ENCODE data around the gene SELL. TPM values are rescaled to one million over a fixed set of nuclear protein-coding genes. Genes with fewer than 3 reads are reported as not detected.

SELL gene
- total RNA-seq, 1 experiment from 2014 or later = not detected

DNA sequence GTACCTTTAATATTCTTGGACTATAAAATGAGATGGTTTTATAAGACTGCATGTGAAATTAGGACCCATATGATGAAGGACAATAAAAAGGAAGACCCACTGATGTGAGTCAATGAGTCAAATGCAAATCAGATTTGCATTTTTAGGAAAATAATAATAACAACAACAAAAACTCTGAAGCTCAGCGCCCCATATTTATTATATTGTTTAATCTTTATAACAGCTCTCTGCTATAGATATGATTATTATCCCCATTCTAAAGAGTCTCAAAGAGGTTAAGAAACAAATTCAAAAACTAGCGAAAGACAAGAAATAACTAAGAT lies 850 bp upstream of the SELL start:
- intact Hi-C loops (cut with micrococcal nuclease; ENCODE audit: unreplicated experiment) = loop anchor here (1.0 to 2.0 kb wide), 4 partner anchors 97 to 245 kb away; no protein-coding TSS in a partner anchor
- TF ChIP-seq, protein P1, sequence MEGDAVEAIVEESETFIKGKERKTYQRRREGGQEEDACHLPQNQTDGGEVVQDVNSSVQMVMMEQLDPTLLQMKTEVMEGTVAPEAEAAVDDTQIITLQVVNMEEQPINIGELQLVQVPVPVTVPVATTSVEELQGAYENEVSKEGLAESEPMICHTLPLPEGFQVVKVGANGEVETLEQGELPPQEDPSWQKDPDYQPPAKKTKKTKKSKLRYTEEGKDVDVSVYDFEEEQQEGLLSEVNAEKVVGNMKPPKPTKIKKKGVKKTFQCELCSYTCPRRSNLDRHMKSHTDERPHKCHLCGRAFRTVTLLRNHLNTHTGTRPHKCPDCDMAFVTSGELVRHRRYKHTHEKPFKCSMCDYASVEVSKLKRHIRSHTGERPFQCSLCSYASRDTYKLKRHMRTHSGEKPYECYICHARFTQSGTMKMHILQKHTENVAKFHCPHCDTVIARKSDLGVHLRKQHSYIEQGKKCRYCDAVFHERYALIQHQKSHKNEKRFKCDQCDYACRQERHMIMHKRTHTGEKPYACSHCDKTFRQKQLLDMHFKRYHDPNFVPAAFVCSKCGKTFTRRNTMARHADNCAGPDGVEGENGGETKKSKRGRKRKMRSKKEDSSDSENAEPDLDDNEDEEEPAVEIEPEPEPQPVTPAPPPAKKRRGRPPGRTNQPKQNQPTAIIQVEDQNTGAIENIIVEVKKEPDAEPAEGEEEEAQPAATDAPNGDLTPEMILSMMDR (IDR thresholded peaks at IDR 0.05; ENCODE audit: insufficient read depth in 1 of 2, low read depth in 1 of 2, low read length in 1 of 2, severe bottlenecking in 1 of 2, unreplicated experiment in 1 of 2) = no peak
- DNase-seq = no peak
- no peaks in the 10 kb centered on the region; the same call in 1 of the 2 replicates for H3K9me3 ChIP-seq
- H3K36me3 Mint-ChIP-seq (ENCODE audit: insufficient read depth, unreplicated experiment) = no peaks in the 10 kb centered on the region
- BruUV-seq (replicated peaks) = no TSS peak
- no peak overlapping the region for H3K4me3 ChIP-seq (ENCODE audit: low read depth, low read length)
- no peaks in the 10 kb centered on the region for H3K9me3 Mint-ChIP-seq (ENCODE audit: unreplicated experiment)
- H3K27me3 ChIP-seq (replicated peaks; ENCODE audit: control insufficient read depth, insufficient read depth, low read length) = no peaks in the 10 kb centered on the region
- peaks cover 6% of the 10 kb centered on the region; the same call in 1 of the 2 replicates for H3K4me1 ChIP-seq
- H3K36me3 ChIP-seq (ENCODE audit: control insufficient read depth, insufficient read depth, low read length) = no peaks in the 10 kb centered on the region
- H3K27me3 Mint-ChIP-seq (ENCODE audit: insufficient read depth, unreplicated experiment) = peaks cover 4% of the 10 kb centered on the region
- H3K4me3 Mint-ChIP-seq (ENCODE audit: unreplicated experiment) = no peak overlapping the region
- peaks cover 7% of the 10 kb centered on the region for H3K4me1 Mint-ChIP-seq (ENCODE audit: low read depth, unreplicated experiment)
- ChIA-PET POLR2A (no interaction called here), CTCF (interaction anchor here (0.8 to 1.1 kb wide), 14 partner anchors 12 to 226 kb away, joined by 3 to 23 read pairs (median 3); partner anchors contain the start of genes F5, METTL18, SELE and SLC19A2)
- H3K27ac Mint-ChIP-seq (ENCODE audit: unreplicated experiment) = no peak overlapping the region

DNA sequence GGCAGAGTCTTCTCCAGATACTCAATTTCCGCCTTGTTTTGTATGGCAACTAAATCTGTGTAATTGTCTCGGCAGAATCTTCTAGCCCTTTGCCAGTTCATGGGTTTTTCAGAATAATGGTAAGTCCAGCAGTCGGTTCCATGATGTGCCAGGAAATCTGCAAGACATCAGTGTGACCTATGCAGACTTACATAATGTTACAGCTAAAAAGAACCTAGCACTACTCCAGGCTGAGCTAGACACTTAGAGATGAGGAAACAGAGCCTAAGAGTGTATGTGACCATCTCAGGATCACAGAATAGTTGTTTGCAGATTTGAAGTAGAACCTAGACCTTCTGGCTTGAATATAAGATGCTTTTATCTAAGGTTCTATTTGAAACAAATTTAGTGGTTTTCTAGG lies 2.8 kb downstream of the SELL start:
- ChIA-PET CTCF (no interaction called here), POLR2A (no interaction called here)
- intact Hi-C loops (cut with micrococcal nuclease; ENCODE audit: unreplicated experiment) = no loop called here
- H3K4me1 Mint-ChIP-seq (ENCODE audit: low read depth, unreplicated experiment) = peaks cover 25% of the 10 kb centered on the region
- no peaks in the 10 kb centered on the region for H3K9me3 Mint-ChIP-seq (ENCODE audit: unreplicated experiment)
- Histone ChIP-seq H3K4me3 (ENCODE audit: low read depth, low read length) (no peak overlapping the region), H3K9me3 (no peaks in the 10 kb centered on the region; the same call in 1 of the 2 replicates), H3K36me3 (ENCODE audit: control insufficient read depth, insufficient read depth, low read length) (no peaks in the 10 kb centered on the region), H3K27me3 (replicated peaks; ENCODE audit: control insufficient read depth, insufficient read depth, low read length) (no peaks in the 10 kb centered on the region), H3K4me1 (peaks cover 20% of the 10 kb centered on the region)
- TF ChIP-seq, protein P1 (IDR thresholded peaks at IDR 0.05; ENCODE audit: insufficient read depth in 1 of 2, low read depth in 1 of 2, low read length in 1 of 2, severe bottlenecking in 1 of 2, unreplicated experiment in 1 of 2) = no peak
- H3K36me3 Mint-ChIP-seq (ENCODE audit: insufficient read depth, unreplicated experiment) = no peaks in the 10 kb centered on the region
- H3K27me3 Mint-ChIP-seq (ENCODE audit: insufficient read depth, unreplicated experiment) = no peaks in the 10 kb centered on the region
- H3K4me3 Mint-ChIP-seq (ENCODE audit: unreplicated experiment) = no peak overlapping the region
- DNase-seq = no peak
- BruUV-seq (replicated peaks) = no TSS peak
- no peak overlapping the region for H3K27ac Mint-ChIP-seq (ENCODE audit: unreplicated experiment)

DNA sequence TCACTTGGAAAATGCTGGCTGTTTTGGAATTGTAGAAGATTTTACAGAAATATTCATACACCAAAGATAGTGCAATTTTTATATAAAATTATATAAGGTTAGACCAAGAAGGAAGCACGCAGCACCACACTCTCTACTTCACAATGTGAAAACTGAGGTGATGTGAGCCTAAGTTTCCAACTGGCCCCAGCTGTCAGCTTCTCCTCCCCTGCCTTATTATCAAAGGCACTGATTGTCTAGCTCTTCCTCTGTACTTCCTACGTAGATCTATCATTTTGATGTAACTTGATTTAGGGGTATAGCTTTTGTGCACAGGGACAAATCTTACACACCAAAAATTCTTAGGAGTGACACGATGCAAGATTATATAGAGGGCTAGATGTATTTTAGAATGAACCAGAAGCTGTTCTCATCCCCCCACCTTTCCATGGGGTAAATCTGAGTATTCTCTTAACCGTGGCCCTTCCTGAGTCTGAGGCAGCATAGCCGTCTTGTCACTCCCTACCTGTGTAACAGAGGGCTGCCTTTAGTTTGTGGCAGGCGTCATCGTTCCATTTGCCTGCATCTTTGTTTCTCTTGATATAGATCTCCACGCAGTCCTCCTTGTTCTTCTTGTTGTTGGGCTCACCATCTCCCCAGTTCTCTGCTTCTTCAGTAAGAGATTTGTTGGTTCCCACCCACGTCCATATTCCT lies 3.4 kb downstream of the SELL start:
- no peak overlapping the region for H3K27ac Mint-ChIP-seq (ENCODE audit: unreplicated experiment)
- peaks cover 25% of the 10 kb centered on the region for H3K4me1 Mint-ChIP-seq (ENCODE audit: low read depth, unreplicated experiment)
- no peaks in the 10 kb centered on the region for H3K36me3 Mint-ChIP-seq (ENCODE audit: insufficient read depth, unreplicated experiment)
- no peak overlapping the region for H3K4me3 Mint-ChIP-seq (ENCODE audit: unreplicated experiment)
- no peaks in the 10 kb centered on the region; the same call in 1 of the 2 replicates for H3K9me3 ChIP-seq
- POLR2A ChIA-PET = no interaction called here
- H3K4me3 ChIP-seq (ENCODE audit: low read depth, low read length) = no peak overlapping the region
- no peaks in the 10 kb centered on the region for H3K36me3 ChIP-seq (ENCODE audit: control insufficient read depth, insufficient read depth, low read length)
- CTCF ChIA-PET = no interaction called here
- H3K27me3 Mint-ChIP-seq (ENCODE audit: insufficient read depth, unreplicated experiment) = no peaks in the 10 kb centered on the region
- DNase-seq = no peak
- H3K27me3 ChIP-seq (replicated peaks; ENCODE audit: control insufficient read depth, insufficient read depth, low read length) = no peaks in the 10 kb centered on the region
- BruUV-seq (replicated peaks) = no TSS peak
- TF ChIP-seq, protein P1 (IDR thresholded peaks at IDR 0.05; ENCODE audit: insufficient read depth in 1 of 2, low read depth in 1 of 2, low read length in 1 of 2, severe bottlenecking in 1 of 2, unreplicated experiment in 1 of 2) = no peak
- intact Hi-C loops (cut with micrococcal nuclease; ENCODE audit: unreplicated experiment) = no loop called here
- no peaks in the 10 kb centered on the region for H3K9me3 Mint-ChIP-seq (ENCODE audit: unreplicated experiment)
- H3K4me1 ChIP-seq = peaks cover 20% of the 10 kb centered on the region
